ENCODE measurements around the gene PEX6. TPM values are rescaled to one million over a fixed set of nuclear protein-coding genes. Genes with fewer than 3 reads are reported as not detected.

Gene PEX6
- total and polyA plus RNA-seq, 2 of the 13 experiments (the other 11 are each of a cell fraction or from before 2014, with no cell fraction given) = 5.1 to 6.7 TPM

DNA sequence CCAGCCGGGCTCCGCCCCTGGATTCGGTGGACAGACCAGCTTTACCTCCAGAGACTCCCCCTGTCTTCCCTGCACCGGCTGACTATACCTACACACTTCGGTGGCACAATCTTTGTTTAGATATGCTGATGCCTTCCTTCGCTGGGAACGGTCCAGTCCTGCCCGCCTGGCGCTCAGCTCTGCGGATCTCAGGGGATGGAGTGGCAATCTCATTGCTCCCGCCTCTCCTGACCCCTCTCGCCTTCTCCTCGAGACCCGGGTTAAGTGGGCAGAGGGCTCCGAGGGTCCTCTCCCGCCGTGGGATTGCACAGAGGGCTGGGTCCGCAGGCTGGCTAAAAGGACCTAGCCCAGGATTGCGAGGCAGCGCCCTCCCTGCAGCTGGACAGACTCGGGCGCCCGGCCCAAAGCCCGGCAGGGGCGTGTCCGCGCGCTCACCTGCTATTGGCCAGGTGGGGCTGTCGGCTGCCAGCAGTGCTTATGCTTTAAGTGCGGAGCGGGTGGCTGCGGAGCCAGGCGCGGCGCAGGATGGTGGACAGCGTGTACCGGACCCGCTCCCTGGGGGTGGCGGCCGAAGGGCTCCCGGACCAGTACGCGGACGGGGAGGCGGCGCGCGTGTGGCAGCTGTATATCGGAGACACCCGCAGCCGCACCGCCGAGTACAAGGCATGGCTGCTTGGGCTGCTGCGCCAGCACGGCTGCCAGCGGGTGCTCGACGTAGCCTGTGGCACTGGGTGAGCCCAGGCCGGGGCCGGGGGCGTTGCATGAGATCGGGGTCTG lies 18.6 kb downstream of the PEX6 start, which contains the start of gene GNMT (continued):
- TF ChIP-seq ZNF232 (CRISPR knock-in tag; IDR thresholded peaks at IDR 0.05; ENCODE audit: borderline replicate concordance) (peak; percentile 56; the same call in 1 of the 2 replicates), ZFP36 (IDR thresholded peaks at IDR 0.05; ENCODE audit: borderline replicate concordance, low read depth, low read length, partially characterized antibody) (no peak), ZNF782 (CRISPR knock-in tag; IDR thresholded peaks at IDR 0.05; ENCODE audit: borderline replicate concordance) (peak; percentile 39; the same call in 1 of the 2 replicates), ZXDC (CRISPR knock-in tag; IDR thresholded peaks at IDR 0.05) (no peak), RCOR2 (CRISPR knock-in tag; IDR thresholded peaks at IDR 0.05) (peak; percentile 14; the same call in 1 of the 2 replicates), E2F2 (CRISPR knock-in tag; IDR thresholded peaks at IDR 0.05; ENCODE audit: borderline replicate concordance) (0 out of 2 replicates have a peak, but pooled peaks have one; percentile 53), YEATS2 (CRISPR knock-in tag; IDR thresholded peaks at IDR 0.05; ENCODE audit: borderline replicate concordance) (peak; percentile 54; the same call in 1 of the 2 replicates), ZNF431 (CRISPR knock-in tag; IDR thresholded peaks at IDR 0.05; ENCODE audit: borderline replicate concordance, low read depth) (peak; percentile 31; the same call in 1 of the 2 replicates), AFF4 (CRISPR knock-in tag; IDR thresholded peaks at IDR 0.05) (no peak), ZNF75D (CRISPR knock-in tag; IDR thresholded peaks at IDR 0.05; ENCODE audit: borderline replicate concordance) (no peak), ZNF749 (CRISPR knock-in tag; IDR thresholded peaks at IDR 0.05; ENCODE audit: borderline replicate concordance) (0 out of 2 replicates have a peak, but pooled peaks have one; percentile 46), ZIK1 (CRISPR knock-in tag; IDR thresholded peaks at IDR 0.05; ENCODE audit: borderline replicate concordance, low read depth) (0 out of 2 replicates have a peak, but pooled peaks have one; percentile 60), KLF9 (CRISPR knock-in tag; IDR thresholded peaks at IDR 0.05; ENCODE audit: low read depth) (0 out of 2 replicates have a peak, but pooled peaks have one; percentile 67)
- TF ChIP-seq, protein P1, sequence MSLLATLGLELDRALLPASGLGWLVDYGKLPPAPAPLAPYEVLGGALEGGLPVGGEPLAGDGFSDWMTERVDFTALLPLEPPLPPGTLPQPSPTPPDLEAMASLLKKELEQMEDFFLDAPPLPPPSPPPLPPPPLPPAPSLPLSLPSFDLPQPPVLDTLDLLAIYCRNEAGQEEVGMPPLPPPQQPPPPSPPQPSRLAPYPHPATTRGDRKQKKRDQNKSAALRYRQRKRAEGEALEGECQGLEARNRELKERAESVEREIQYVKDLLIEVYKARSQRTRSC (CRISPR knock-in tag; IDR thresholded peaks at IDR 0.05; ENCODE audit: low read depth) = no peak
- TF ChIP-seq, protein P2, sequence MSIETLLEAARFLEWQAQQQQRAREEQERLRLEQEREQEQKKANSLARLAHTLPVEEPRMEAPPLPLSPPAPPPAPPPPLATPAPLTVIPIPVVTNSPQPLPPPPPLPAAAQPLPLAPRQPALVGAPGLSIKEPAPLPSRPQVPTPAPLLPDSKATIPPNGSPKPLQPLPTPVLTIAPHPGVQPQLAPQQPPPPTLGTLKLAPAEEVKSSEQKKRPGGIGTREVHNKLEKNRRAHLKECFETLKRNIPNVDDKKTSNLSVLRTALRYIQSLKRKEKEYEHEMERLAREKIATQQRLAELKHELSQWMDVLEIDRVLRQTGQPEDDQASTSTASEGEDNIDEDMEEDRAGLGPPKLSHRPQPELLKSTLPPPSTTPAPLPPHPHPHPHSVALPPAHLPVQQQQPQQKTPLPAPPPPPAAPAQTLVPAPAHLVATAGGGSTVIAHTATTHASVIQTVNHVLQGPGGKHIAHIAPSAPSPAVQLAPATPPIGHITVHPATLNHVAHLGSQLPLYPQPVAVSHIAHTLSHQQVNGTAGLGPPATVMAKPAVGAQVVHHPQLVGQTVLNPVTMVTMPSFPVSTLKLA (IDR thresholded peaks at IDR 0.05) = peak; percentile 30; the same call in 1 of the 2 replicates

Measured in HepG2 (cell line).